ENCODE data around the gene GOLGA8O.
"Not testable (repeated sequence)": the region's sequence is repeated elsewhere in the genome, so short reads cannot be mapped to it uniquely, and the experiment has no call there.

- TF ChIP-seq, protein P1, sequence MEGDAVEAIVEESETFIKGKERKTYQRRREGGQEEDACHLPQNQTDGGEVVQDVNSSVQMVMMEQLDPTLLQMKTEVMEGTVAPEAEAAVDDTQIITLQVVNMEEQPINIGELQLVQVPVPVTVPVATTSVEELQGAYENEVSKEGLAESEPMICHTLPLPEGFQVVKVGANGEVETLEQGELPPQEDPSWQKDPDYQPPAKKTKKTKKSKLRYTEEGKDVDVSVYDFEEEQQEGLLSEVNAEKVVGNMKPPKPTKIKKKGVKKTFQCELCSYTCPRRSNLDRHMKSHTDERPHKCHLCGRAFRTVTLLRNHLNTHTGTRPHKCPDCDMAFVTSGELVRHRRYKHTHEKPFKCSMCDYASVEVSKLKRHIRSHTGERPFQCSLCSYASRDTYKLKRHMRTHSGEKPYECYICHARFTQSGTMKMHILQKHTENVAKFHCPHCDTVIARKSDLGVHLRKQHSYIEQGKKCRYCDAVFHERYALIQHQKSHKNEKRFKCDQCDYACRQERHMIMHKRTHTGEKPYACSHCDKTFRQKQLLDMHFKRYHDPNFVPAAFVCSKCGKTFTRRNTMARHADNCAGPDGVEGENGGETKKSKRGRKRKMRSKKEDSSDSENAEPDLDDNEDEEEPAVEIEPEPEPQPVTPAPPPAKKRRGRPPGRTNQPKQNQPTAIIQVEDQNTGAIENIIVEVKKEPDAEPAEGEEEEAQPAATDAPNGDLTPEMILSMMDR (conservative IDR thresholded peaks at IDR 0.05; ENCODE audit: low read length), result not testable (repeated sequence)
- not testable (repeated sequence) for TF ChIP-seq EZH2phosphoT487 (IDR thresholded peaks at IDR 0.05; ENCODE audit: borderline replicate concordance)
Measured at GRCh38 chr15:32483377-32483776, 27.9 kb upstream of the GOLGA8O start.
